Stimulated activated CD8-positive, alpha-beta memory T cell treated with anti-CD3 and anti-CD28 coated beads, Interleukin-15, amount 100 ng/mL, for 24 hours (primary cell): ENCODE results near the gene ATP6V1G2.
A peak's percentile ranks its signal among the peaks of the same experiment; 100 is the strongest.
"Not testable (repeated sequence)": the region's sequence is repeated elsewhere in the genome, so short reads cannot be mapped to it uniquely, and the experiment has no call there.

ENCODE experiments used
- DNase-seq: peaks from one replicate; pipeline ENCODE4 v3.0.0-alpha.2; 2020; ENCODE audit warnings: low read depth

ATP6V1G2 gene

GRCh38 chr6:31546339-31546957 is at the start of gene ATP6V1G2:
TSS of gene ATP6V1G2 (minus strand) at chr6:31546608. CDS start at chr6:31546559, 49 bp downstream.
- DNase-seq: peak; percentile 56

GRCh38 chr6:31592396-31592771 is 46.0 kb upstream of the ATP6V1G2 start:
- DNase-seq: no peak

GRCh38 chr6:31590691-31591090 is 44.3 kb upstream of the ATP6V1G2 start:
- DNase-seq: not testable (repeated sequence)

- DNase-seq: no peak
Observed at GRCh38 chr6:31588871-31589650, 42.7 kb upstream of the ATP6V1G2 start.

GRCh38 chr6:31587791-31588777 is 41.7 kb upstream of the ATP6V1G2 start:
- DNase-seq: no peak

- DNase-seq: no peak
Observed at GRCh38 chr6:31586599-31587281, 40.3 kb upstream of the ATP6V1G2 start.

GRCh38 chr6:31586008-31586407 is 39.6 kb upstream of the ATP6V1G2 start, which contains the start of gene LST1:
TSS of gene LST1 (plus strand) at chr6:31586277. CDS start at chr6:31587300, 1,023 bp downstream.
- DNase-seq: no peak

GRCh38 chr6:31585491-31585890 is 39.1 kb upstream of the ATP6V1G2 start:
- no peak for DNase-seq

- no peak for DNase-seq
Observed at GRCh38 chr6:31582230-31582643, 35.8 kb upstream of the ATP6V1G2 start, which contains the start of gene LTB. TSS of gene LTB (minus strand) at chr6:31582424. CDS start at chr6:31582417, 7 bp downstream.

GRCh38 chr6:31581434-31582229 is 35.2 kb upstream of the ATP6V1G2 start:
- DNase-seq: no peak

GRCh38 chr6:31580807-31581433 is 34.5 kb upstream of the ATP6V1G2 start:
- DNase-seq: peak; percentile 84

GRCh38 chr6:31580438-31580740 is 34.0 kb upstream of the ATP6V1G2 start:
- no peak for DNase-seq

- no peak for DNase-seq
Observed at GRCh38 chr6:31579546-31580437, 33.4 kb upstream of the ATP6V1G2 start.

GRCh38 chr6:31579119-31579505 is 32.7 kb upstream of the ATP6V1G2 start:
- DNase-seq: no peak

- DNase-seq: no peak
Observed at GRCh38 chr6:31578184-31579118, 32.0 kb upstream of the ATP6V1G2 start.

- DNase-seq: no peak
Observed at GRCh38 chr6:31577579-31577966, 31.2 kb upstream of the ATP6V1G2 start.

- DNase-seq: no peak
Observed at GRCh38 chr6:31576897-31577578, 30.6 kb upstream of the ATP6V1G2 start.
